Measurements from ENCODE around the gene BMPR1B. TPM values are rescaled to one million over a fixed set of nuclear protein-coding genes. Genes with fewer than 3 reads are reported as not detected.
A peak's percentile ranks its signal among the peaks of the same experiment; 100 is the strongest.

The BMPR1B gene
- total RNA-seq, 1 experiment from 2014 or later, result 0.62 TPM

GRCh38 chr4:94758141-94758699 lies 465 bp downstream of the BMPR1B start:
- POLR2A ChIA-PET, result no interaction called here
- ATAC-seq (peak; percentile 87), DNase-seq (ENCODE audit: low read depth, low spot score) (no peak)
- Histone ChIP-seq H3K36me3 (ENCODE audit: control insufficient read depth, insufficient read depth, low read length) (no peaks in the 10 kb centered on the region), H3K27me3 (ENCODE audit: control insufficient read depth, insufficient read depth, low read length) (peaks cover 28% of the 10 kb centered on the region), H3K4me3 (ENCODE audit: low read depth in 2 of 2, low read length in 2 of 2) (peak overlapping the region; percentile 34 to 39), H3K9me3 (ENCODE audit: control insufficient read depth, insufficient read depth, low read depth, low read length) (no peaks in the 10 kb centered on the region), H3K27ac (ENCODE audit: low read length) (no peak overlapping the region), H3K4me1 (ENCODE audit: control insufficient read depth, insufficient read depth, low read length) (peaks cover 4% of the 10 kb centered on the region)
- TF ChIP-seq CTCF (IDR thresholded peaks at IDR 0.05), result no peak
- TF ChIP-seq POLR2AphosphoS5 (IDR thresholded peaks at IDR 0.05; ENCODE audit: low read depth, low read length), result no peak
- TF ChIP-seq SIN3A (IDR thresholded peaks at IDR 0.05; ENCODE audit: borderline replicate concordance, insufficient read depth, low read depth, low read length), result no peak
- TF ChIP-seq REST (IDR thresholded peaks at IDR 0.05; ENCODE audit: insufficient read depth in 1 of 2, low read depth in 2 of 2, low read length in 1 of 2), result no peak
- TF ChIP-seq TCF7L2 (IDR thresholded peaks at IDR 0.05; ENCODE audit: low read depth, low read length), result no peak
- in situ Hi-C loops (cut with HindIII; ENCODE audit: low pct_unique_long_range_greater_than_20kb, low sequenced_read_pairs), result no loop called here
- no TSS peak for BruUV-seq (replicated peaks)
- CTCF ChIA-PET, result no interaction called here
- intact Hi-C loops (cut with micrococcal nuclease; ENCODE audit: unreplicated experiment), result no loop called here

GRCh38 chr4:94758700-94759399 lies 1.1 kb downstream of the BMPR1B start:
- in situ Hi-C loops (cut with HindIII; ENCODE audit: low pct_unique_long_range_greater_than_20kb, low sequenced_read_pairs) (no loop called here), intact Hi-C loops (cut with micrococcal nuclease; ENCODE audit: unreplicated experiment) (no loop called here)
- peaks cover 4% of the 10 kb centered on the region for H3K4me1 ChIP-seq (ENCODE audit: control insufficient read depth, insufficient read depth, low read length)
- no TSS peak for BruUV-seq (replicated peaks)
- H3K36me3 ChIP-seq (ENCODE audit: control insufficient read depth, insufficient read depth, low read length), result no peaks in the 10 kb centered on the region
- H3K27ac ChIP-seq (ENCODE audit: low read length), result no peak overlapping the region
- no peaks in the 10 kb centered on the region for H3K9me3 ChIP-seq (ENCODE audit: control insufficient read depth, insufficient read depth, low read depth, low read length)
- TF ChIP-seq SIN3A (IDR thresholded peaks at IDR 0.05; ENCODE audit: borderline replicate concordance, insufficient read depth, low read depth, low read length), result no peak
- TF ChIP-seq TCF7L2 (IDR thresholded peaks at IDR 0.05; ENCODE audit: low read depth, low read length), result no peak
- TF ChIP-seq CTCF (IDR thresholded peaks at IDR 0.05), result no peak
- TF ChIP-seq REST (IDR thresholded peaks at IDR 0.05; ENCODE audit: insufficient read depth in 1 of 2, low read depth in 2 of 2, low read length in 1 of 2), result no peak
- no peak for TF ChIP-seq POLR2AphosphoS5 (IDR thresholded peaks at IDR 0.05; ENCODE audit: low read depth, low read length)
- ATAC-seq, result peak; percentile 66
- peak overlapping the region; percentile 34 to 39 for H3K4me3 ChIP-seq (ENCODE audit: low read depth in 2 of 2, low read length in 2 of 2)
- ChIA-PET CTCF (interaction anchor here (0.6 kb wide), 1 partner anchor 334 kb away, joined by 3 read pairs; no protein-coding TSS in a partner anchor), POLR2A (no interaction called here)
- no peak for DNase-seq (ENCODE audit: low read depth, low spot score)
- peaks cover 28% of the 10 kb centered on the region for H3K27me3 ChIP-seq (ENCODE audit: control insufficient read depth, insufficient read depth, low read length)
